DMS114 treated with DMSO at 0.1 percent for 48 hours (cell line): ENCODE data around the gene COL21A1.
"Not testable (repeated sequence)": the region's sequence is repeated elsewhere in the genome, so short reads cannot be mapped to it uniquely, and the experiment has no call there.

Source experiments
- DNase-seq: peaks from one replicate; lab custom pipeline; 2025; ENCODE audit not compliant: unreplicated experiment; lab: John Stamatoyannopoulos, UW

Gene COL21A1

GRCh38 chr6:56246881-56247653, at the start of gene COL21A1:
Gene COL21A1 (minus strand): TSS chr6:56247580. CDS start chr6:56182618, 64,962 bp downstream.
- no peak for DNase-seq

DNA sequence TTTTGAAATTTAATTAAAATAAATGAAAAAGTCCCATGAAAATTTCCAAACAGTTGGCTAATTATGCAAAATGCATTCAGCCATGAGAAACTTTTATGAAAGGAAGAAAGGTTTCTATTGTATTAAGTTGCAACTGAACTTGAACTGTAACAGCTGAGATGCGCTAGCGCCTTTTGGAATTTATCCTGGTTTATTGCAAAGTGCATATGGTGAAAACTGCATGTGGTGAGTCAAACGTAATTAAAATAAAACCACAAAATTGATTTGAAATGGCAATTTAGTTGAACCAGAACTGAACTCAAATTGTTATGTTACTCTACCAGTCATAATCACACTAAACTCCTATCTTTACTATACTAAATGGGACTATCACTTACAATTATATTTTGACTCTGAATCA, 46.4 kb upstream of the COL21A1 start:
- DNase-seq: no peak

GRCh38 chr6:56292505-56293181, 45.3 kb upstream of the COL21A1 start:
- DNase-seq: peak; percentile 67

- DNase-seq: no peak
Observed at GRCh38 chr6:56291302-56291917, 44.0 kb upstream of the COL21A1 start.

- no peak for DNase-seq
Observed at GRCh38 chr6:56289721-56290120, 42.3 kb upstream of the COL21A1 start.

DNA sequence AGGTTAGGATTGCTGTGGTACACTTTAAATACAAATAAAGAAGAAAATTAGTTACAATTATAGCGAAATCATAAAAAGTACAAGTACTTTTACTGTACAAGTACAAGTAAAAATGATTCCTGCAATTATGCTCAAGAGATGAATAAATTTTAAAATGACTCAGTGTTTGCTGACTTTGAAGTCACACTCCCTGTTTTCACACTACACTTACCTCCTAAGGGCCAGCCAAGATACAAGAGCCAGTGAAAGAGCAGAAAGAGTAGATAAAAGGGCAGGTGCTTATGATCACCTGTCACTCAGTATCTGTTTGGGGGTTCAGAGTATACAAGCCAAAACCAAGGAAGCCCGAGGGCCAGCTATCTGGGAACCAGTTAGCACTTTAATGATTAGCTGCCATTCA, 41.0 kb upstream of the COL21A1 start:
- DNase-seq: no peak

GRCh38 chr6:56282391-56282790, 35.0 kb upstream of the COL21A1 start:
- DNase-seq: no peak

DNA sequence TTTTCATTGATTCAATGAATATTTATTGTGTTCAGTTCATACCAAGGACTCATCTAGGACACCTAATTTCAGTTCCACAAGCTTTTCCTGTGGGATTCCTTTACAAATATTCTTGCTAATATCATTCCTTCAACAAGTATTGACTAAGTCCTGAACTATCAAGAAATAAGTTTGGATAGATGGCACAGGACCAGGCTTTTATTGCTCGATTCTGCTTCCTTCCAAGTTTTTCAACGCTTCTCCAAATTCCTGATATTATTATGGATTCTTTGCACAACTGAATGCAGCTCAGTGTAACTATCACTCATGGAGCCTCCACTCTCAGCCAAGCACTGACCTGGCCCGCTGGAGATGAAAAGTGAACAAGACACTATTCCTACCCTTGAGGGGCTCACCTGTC, 32.7 kb upstream of the COL21A1 start:
- DNase-seq: no peak

GRCh38 chr6:56279331-56280080, 32.1 kb upstream of the COL21A1 start:
- no peak for DNase-seq

DNA sequence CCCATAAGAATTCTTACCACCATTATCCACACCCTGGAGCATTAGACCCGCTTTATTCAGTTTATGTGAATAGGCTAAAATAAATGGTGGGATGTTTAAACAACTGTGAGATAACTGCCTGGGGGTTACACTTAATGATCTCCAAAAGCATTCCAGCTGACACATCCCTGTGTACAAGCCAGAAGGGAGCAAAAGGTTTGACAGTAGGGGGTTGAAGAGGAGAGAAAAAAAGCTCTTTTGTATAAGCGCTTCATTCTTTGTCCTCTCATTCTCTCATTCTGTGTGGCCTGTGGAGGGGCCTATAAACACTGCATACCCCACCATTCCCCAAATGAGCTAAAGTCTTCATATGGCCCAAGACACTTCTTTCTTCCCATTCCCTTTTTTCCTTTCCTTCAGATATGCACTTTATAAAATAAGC, 30.8 kb upstream of the COL21A1 start:
- no peak for DNase-seq

DNA sequence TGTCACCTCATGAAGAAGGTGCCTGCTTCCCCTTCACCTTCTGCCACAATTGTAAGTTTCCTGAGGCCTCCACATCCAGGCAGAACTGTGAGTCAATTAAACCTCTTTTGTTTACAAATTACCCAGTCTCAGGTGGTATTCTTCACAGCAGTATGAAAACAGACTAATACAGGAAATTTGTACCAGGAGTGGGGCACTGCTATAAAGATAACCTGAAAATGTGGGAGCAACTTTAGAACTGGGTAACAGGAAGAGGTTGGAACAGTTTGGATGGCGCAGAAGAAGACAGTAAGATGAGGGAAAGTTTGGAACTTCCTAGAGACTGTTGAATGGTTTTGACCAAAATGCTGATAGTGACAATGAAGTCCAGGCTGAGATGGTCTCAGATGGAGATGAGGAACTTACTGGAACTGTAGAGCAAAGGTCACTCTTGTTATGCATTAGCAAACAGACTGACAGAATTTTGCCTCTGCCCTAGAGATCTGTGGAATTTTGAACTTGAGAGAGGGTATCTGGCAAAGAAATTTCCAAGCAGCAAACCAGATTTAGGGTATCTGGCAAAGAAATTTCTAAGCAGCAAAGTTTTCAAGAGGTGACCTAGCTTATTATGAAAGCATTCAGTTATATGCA, 23.5 kb upstream of the COL21A1 start:
- no peak for DNase-seq

- DNase-seq: no peak
Observed at GRCh38 chr6:56268266-56268665, 20.9 kb upstream of the COL21A1 start.

GRCh38 chr6:56266011-56266410, 18.6 kb upstream of the COL21A1 start:
- no peak for DNase-seq

DNA sequence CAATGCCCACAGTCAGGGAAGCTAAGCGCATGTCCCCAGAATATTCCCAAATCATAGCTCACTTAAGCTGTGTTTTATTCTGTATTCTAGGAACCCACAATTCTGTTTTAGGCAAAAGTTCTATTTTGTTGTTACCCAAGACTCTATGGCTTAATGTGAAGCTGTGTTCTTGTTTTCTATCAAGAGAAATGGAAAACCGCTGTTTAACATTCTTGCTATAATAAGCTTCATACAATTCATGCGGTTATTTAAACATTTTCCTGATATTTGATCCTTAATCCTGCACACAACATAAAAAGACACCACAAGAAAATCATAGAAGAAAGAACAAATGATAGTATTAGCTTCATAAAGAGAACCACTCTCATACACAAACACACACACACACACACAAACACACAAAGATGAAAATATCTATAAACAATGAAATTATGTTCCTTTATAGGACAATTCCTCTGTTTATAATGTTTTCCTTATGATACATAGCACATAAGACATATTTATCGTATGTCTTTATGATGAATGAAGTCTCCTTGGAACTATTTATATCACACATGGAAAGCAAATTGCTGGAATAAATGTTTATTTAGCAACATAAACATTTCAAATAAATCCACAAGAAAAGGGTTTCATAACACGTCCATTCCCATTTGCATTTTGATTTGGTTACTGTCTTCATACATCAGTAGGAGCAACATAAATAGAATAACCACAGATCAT, 16.4 kb upstream of the COL21A1 start:
- DNase-seq: no peak

DNA sequence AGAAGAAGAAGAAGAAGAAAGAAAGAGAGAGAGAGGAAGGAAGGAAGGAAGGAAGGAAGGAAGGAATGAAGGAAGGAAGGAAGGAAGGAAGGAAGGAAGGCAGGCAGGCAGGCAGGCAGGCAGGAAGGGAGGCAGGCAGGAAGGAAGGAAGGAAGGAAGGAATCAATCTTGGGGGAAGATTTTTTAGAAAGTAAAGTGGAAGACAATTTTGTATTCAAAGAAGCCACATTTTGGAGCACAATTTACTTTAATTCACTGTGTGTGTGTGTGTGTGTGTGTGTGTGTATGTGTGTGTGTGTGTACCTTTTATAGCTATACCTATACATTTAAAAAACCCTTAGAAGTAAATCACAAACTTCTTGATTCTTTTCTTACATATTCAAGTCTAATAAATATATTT, 13.2 kb upstream of the COL21A1 start:
- DNase-seq: not testable (repeated sequence)

GRCh38 chr6:56259234-56260077, 12.1 kb upstream of the COL21A1 start:
- no peak for DNase-seq

GRCh38 chr6:56255349-56255748, 8.0 kb upstream of the COL21A1 start:
- no peak for DNase-seq

DNA sequence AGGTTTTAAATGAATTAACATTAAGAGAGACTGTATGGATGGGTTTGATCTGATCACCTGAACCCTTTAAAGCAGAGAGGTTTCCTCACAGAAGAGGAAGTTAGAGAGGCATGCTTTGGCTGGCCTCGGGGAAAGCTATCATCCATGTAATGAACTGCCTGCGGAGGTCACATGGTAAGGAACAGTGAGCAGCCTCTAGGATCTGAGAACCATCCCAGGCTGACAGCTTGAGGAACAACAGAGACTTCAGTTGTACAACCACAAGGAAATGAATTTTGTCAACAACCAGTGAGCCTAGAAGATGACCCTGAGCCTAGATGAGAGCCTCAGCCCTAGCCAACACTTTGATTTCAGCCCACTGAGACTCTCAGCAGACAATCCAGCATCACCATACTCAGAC, 2.9 kb upstream of the COL21A1 start:
- DNase-seq: no peak

DNA sequence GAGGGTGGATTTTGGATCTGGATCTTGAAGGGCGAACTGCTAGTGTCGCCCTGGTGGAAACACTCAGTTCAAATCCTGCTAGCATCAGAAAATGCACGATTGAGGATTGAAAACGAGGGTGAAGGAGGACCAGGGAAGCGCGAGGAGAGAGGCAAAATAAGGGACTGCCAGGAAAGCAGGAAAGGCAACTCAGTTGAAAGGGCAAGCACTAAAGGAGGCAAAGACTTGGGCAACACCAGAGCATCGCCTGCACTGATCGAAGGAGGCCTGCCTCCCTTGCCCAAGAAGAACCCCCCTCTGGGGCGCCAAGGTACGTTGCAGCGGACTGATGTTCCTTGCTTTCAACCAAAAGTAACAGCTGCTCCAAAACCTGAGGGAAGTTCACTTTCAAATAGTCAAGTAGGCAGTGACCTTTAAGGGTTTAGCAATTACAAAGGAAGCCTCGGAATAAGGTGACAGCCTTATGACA, 308 bp upstream of the COL21A1 start:
- DNase-seq: no peak
